Measurements from ENCODE around the gene APOBEC3A. TPM values are rescaled to one million over a fixed set of nuclear protein-coding genes. Genes with fewer than 3 reads are reported as not detected.

Gene APOBEC3A
- total and polyA plus RNA-seq, 2 of the 8 experiments (the other 6 are each of a cell fraction or from before 2014, with no cell fraction given) = not detected

DNA sequence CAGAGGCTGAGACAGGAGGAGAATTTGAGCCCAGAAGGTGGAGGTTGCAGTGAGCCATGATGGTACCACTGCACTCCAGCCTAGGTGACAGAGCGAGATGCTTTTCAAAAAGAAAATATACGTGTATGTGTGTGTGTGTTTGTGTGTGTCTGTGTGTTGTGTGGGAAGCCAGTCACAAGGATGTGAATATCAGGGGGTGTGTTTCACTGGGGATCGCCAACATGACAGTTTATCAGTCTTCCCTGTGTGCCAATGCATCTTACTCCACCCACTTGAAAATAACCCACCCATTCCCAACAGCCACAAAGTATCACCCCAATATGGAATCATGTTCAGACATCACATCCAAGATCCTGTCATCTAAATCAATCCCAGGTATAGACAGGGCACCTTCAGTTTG, 14.4 kb downstream of the APOBEC3A start:
- Histone ChIP-seq H2BK5ac (ENCODE audit: low read depth, low read length) (no peak overlapping the region), H3K18ac (ENCODE audit: extremely low read depth, low read length) (no peak overlapping the region), H2BK20ac (ENCODE audit: low read length) (no peak overlapping the region), H4K20me1 (replicated peaks in 1 of 2; ENCODE audit: control insufficient read depth in 1 of 2, insufficient read depth in 2 of 2, low read length in 2 of 2) (no peaks in the 10 kb centered on the region), H3K79me2 (ENCODE audit: control insufficient read depth in 1 of 2, insufficient read depth in 2 of 2, low read length in 2 of 2) (no peaks in the 10 kb centered on the region), H3K9ac (replicated peaks in 1 of 4; ENCODE audit: extremely low read depth in 1 of 4, low read depth in 3 of 4, low read length in 3 of 4) (no peak overlapping the region), H2BK120ac (replicated peaks; ENCODE audit: low read depth, low read length) (peak overlapping the region; percentile 10), H2BK15ac (ENCODE audit: low read length) (no peak overlapping the region), H2AK5ac (ENCODE audit: low read depth, low read length) (no peak overlapping the region), H3K27me3 (replicated peaks in 1 of 4; ENCODE audit: control insufficient read depth in 3 of 4, extremely low read depth in 1 of 4, insufficient read depth in 3 of 4, low read length in 3 of 4) (no peaks in the 10 kb centered on the region; a peak in 2 of 7 replicates), H3K4me2 (ENCODE audit: insufficient read depth in 1 of 2, low read depth in 2 of 2, low read length in 2 of 2) (no peak overlapping the region), H3K4me1 (replicated peaks in 1 of 4; ENCODE audit: control insufficient read depth in 3 of 4, insufficient read depth in 4 of 4, low read length in 3 of 4) (peaks cover 0 to 4% (median under 1%) of the 10 kb centered on the region in 4 experiments; a peak in 2 of 7 replicates), H4K8ac (ENCODE audit: extremely low read depth, insufficient read depth, low read length) (no peak overlapping the region), H3K4me3 (ENCODE audit: extremely low read depth in 1 of 4, insufficient read depth in 2 of 4, low read depth in 3 of 4, low read length in 4 of 4) (no peak overlapping the region), H3K27ac (ENCODE audit: low read depth, low read length) (no peak overlapping the region), H2AFZ (ENCODE audit: low read length) (no peak overlapping the region), H3K23me2 (ENCODE audit: low read depth, low read length) (no peaks in the 10 kb centered on the region), H3K79me1 (ENCODE audit: low read depth, low read length) (no peaks in the 10 kb centered on the region), H4K91ac (replicated peaks; ENCODE audit: insufficient read length, low read length) (no peak overlapping the region), H3K14ac (ENCODE audit: insufficient read length) (no peak overlapping the region), H3K36me3 (ENCODE audit: control insufficient read depth in 2 of 4, insufficient read depth in 4 of 4, low read length in 3 of 4) (no peaks in the 10 kb centered on the region), H3K4ac (replicated peaks; ENCODE audit: insufficient read length, low read depth, low read length) (no peak overlapping the region), H3K56ac (replicated peaks; ENCODE audit: insufficient read length, low read depth, low read length) (no peak overlapping the region), H2BK12ac (ENCODE audit: low read depth, low read length) (peak overlapping the region; percentile 14; the same call in 1 of the 2 replicates), H4K5ac (ENCODE audit: insufficient read length, low read depth, low read length) (no peak overlapping the region), H3K23ac (ENCODE audit: insufficient read length) (no peak overlapping the region), H3K9me3 (ENCODE audit: insufficient read depth in 2 of 2, low read depth in 1 of 2, low read length in 1 of 2) (peaks cover 6 to 13% of the 10 kb centered on the region in 2 experiments; a peak in 3 of 4 replicates)
- ChIA-PET POLR2A (ENCODE audit: partially characterized antibody) (interaction anchor here (1.2 to 2.0 kb wide), 2 partner anchors 10 to 26 kb away, joined by 3 to 8 read pairs; partner anchors contain the start of gene APOBEC3B), CTCF (ENCODE audit: partially characterized antibody) (interaction anchor here (1.0 to 7.1 kb wide), 9 partner anchors 11 to 337 kb away, joined by 3 to 63 read pairs (median 3); partner anchors contain the start of gene APOBEC3B)
- WGBS, 2 experiments (ENCODE audit: extremely low coverage in 1 of 2, insufficient coverage in 1 of 2, insufficient read length in 1 of 2, insufficient replicate concordance in 2 of 2, low coverage in 1 of 2, low lambda C conversion rate in 2 of 2, missing lambda C conversion rate in 1 of 2) = 87% methylated on average over 3 of the region's 3 CpGs; no CpG with 5 or more reads in 1 of the 2 experiments
- DNase-seq (ENCODE audit: low read depth in 1 of 2, low spot score in 2 of 2) (no peak), FAIRE-seq (no peak)
- TF ChIP-seq TCF12 (IDR thresholded peaks at IDR 0.05; ENCODE audit: low read depth, low read length) (no peak), SIRT6 (IDR thresholded peaks at IDR 0.05; ENCODE audit: low read length) (no peak), BCL11A (IDR thresholded peaks at IDR 0.05; ENCODE audit: low read depth in 2 of 2, low read length in 2 of 2) (no peak), EZH2 (IDR thresholded peaks at IDR 0.05; ENCODE audit: low read depth, low read length, severe bottlenecking) (no peak)
